Measurements from ENCODE around the gene FGG. TPM values are rescaled to one million over a fixed set of nuclear protein-coding genes. Genes with fewer than 3 reads are reported as not detected.

Gene FGG
- total RNA-seq, 1 donor, result not detected

GRCh38 chr4:154585369-154586018 lies 27.0 kb downstream of the FGG start:
- TF ChIP-seq, protein P1, sequence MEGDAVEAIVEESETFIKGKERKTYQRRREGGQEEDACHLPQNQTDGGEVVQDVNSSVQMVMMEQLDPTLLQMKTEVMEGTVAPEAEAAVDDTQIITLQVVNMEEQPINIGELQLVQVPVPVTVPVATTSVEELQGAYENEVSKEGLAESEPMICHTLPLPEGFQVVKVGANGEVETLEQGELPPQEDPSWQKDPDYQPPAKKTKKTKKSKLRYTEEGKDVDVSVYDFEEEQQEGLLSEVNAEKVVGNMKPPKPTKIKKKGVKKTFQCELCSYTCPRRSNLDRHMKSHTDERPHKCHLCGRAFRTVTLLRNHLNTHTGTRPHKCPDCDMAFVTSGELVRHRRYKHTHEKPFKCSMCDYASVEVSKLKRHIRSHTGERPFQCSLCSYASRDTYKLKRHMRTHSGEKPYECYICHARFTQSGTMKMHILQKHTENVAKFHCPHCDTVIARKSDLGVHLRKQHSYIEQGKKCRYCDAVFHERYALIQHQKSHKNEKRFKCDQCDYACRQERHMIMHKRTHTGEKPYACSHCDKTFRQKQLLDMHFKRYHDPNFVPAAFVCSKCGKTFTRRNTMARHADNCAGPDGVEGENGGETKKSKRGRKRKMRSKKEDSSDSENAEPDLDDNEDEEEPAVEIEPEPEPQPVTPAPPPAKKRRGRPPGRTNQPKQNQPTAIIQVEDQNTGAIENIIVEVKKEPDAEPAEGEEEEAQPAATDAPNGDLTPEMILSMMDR (IDR thresholded peaks at IDR 0.05; ENCODE audit: insufficient read depth, low read length), result no peak
- H3K4me3 ChIP-seq (ENCODE audit: low read depth, low read length), result no peak overlapping the region
- DNase-seq (ENCODE audit: low read depth), result no peak

DNA sequence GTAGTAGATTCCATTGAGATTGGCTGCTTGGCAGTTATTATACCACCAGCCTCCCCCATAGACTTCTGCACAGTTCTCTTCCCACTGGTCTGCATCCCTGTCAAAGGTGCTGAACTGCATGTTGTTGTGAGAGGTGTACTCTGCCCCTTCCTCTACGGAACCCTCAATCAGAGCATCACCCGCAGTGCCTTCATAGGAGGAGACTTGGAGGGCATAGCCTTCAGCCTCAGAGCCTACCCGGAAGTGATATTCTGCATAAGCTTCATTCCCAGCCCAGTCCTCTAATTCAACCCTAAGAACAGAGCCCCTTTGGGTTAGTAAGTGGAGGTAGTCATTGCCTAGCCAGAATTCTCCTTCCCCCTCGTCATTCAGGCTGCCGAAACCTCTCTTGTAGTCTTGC lies 28.2 kb downstream of the FGG start:
- H3K4me3 ChIP-seq (ENCODE audit: low read depth, low read length), result no peak overlapping the region
- TF ChIP-seq, protein P1 (IDR thresholded peaks at IDR 0.05; ENCODE audit: insufficient read depth, low read length), result no peak
- no peak for DNase-seq (ENCODE audit: low read depth)

DNA sequence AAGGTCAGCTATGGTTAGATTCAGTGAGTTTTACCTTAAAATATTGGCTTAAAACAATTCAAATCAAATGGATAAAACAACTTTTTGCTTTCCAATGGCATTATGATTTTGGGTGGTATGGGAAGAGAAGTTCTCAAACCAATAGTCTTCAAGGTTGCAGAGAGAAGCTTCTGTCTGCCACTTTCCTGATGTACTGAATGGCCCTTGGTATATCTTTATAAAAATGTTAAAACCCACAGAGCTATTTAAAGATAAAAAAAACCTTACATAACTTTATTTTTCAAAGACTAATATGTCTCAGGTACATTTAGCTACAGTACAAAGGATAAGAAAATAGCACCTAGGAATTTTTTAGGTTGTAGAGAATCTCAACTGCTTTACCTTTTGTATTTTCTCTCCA lies 28.8 kb downstream of the FGG start:
- TF ChIP-seq, protein P1 (IDR thresholded peaks at IDR 0.05; ENCODE audit: insufficient read depth, low read length), result no peak
- no peak for DNase-seq (ENCODE audit: low read depth)
- no peak overlapping the region for H3K4me3 ChIP-seq (ENCODE audit: low read depth, low read length)

- H3K4me3 ChIP-seq (ENCODE audit: low read depth, low read length), result no peak overlapping the region
- TF ChIP-seq, protein P1 (IDR thresholded peaks at IDR 0.05; ENCODE audit: insufficient read depth, low read length), result no peak
- DNase-seq (ENCODE audit: low read depth), result no peak
Measured at GRCh38 chr4:154583230-154583629, 29.2 kb downstream of the FGG start.

- TF ChIP-seq, protein P1 (IDR thresholded peaks at IDR 0.05; ENCODE audit: insufficient read depth, low read length), result no peak
- DNase-seq (ENCODE audit: low read depth), result no peak
- no peak overlapping the region for H3K4me3 ChIP-seq (ENCODE audit: low read depth, low read length)
Measured at GRCh38 chr4:154582723-154583122, 29.7 kb downstream of the FGG start.

GRCh38 chr4:154579927-154580326 lies 32.5 kb downstream of the FGG start:
- TF ChIP-seq, protein P1 (IDR thresholded peaks at IDR 0.05; ENCODE audit: insufficient read depth, low read length), result no peak
- no peak overlapping the region for H3K4me3 ChIP-seq (ENCODE audit: low read depth, low read length)
- DNase-seq (ENCODE audit: low read depth), result no peak

DNA sequence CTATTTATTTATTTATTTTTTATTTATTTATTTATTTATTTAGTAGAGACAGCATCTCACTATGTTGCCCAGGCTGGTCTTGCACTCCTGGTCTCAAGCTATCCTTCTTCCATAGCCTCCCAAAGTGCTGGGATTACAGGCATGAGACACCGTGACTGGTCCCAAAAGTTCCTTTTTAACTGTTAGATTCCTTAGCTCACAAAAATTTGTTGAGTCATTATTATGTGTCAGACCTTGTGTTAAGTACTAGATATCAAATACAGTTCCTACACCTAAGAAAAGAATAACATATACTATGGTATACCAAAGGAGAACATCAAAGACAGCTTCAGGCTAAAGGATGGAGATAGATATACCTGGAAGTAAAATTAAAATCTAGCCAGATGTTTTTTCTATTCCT lies 33.5 kb downstream of the FGG start:
- TF ChIP-seq, protein P1 (IDR thresholded peaks at IDR 0.05; ENCODE audit: insufficient read depth, low read length), result no peak
- no peak for DNase-seq (ENCODE audit: low read depth)
- no peak overlapping the region for H3K4me3 ChIP-seq (ENCODE audit: low read depth, low read length)

Data from fibroblast of the aortic adventitia (primary cell).